ENCODE measurements around the gene GFM1. TPM values are rescaled to one million over a fixed set of nuclear protein-coding genes. Genes with fewer than 3 reads are reported as not detected.

GFM1 gene
- total and polyA plus RNA-seq, 2 of the 13 experiments (the other 11 are each of a cell fraction or from before 2014, with no cell fraction given): 10.5 to 59.0 TPM

- Histone ChIP-seq H3K4me2 (ENCODE audit: low read depth, low read length) (no peak overlapping the region), H3K27me3 (ENCODE audit: control insufficient read depth in 1 of 2, insufficient read depth in 2 of 2, low read length in 2 of 2) (no peaks in the 10 kb centered on the region), H3K9ac (ENCODE audit: insufficient read depth, low read depth, low read length) (no peak overlapping the region), H2AFZ (ENCODE audit: low read length) (no peak overlapping the region), H3K27ac (ENCODE audit: extremely low read length, insufficient read depth, low read length) (no peak overlapping the region), H3K79me2 (ENCODE audit: insufficient read depth, low read length) (no peaks in the 10 kb centered on the region), H3K36me3 (replicated peaks in 1 of 2; ENCODE audit: control insufficient read depth in 1 of 2, insufficient read depth in 2 of 2, low read length in 2 of 2) (no peaks in the 10 kb centered on the region), H3K9me3 (ENCODE audit: low read length) (peaks cover 4% of the 10 kb centered on the region; the same call in 1 of the 2 replicates), H3K4me3 (replicated peaks in 1 of 3; ENCODE audit: insufficient read depth in 1 of 3, low read depth in 2 of 3, low read length in 3 of 3) (no peak overlapping the region), H4K20me1 (ENCODE audit: insufficient read depth, low read length) (no peaks in the 10 kb centered on the region), H3K4me1 (ENCODE audit: insufficient read depth, low read length) (no peaks in the 10 kb centered on the region)
- no peak for ATAC-seq
- DNase-seq (ENCODE audit: low spot score): no peak
- in situ Hi-C loops (cut with HindIII; ENCODE audit: extremely low pct_ligation_motif_present, low pct_unique_long_range_greater_than_20kb): no loop called here
- TF ChIP-seq BRCA1 (CRISPR knock-in tag; IDR thresholded peaks at IDR 0.05) (no peak), ZNF337 (CRISPR knock-in tag; IDR thresholded peaks at IDR 0.05; ENCODE audit: borderline replicate concordance, low read depth) (no peak), ZNF547 (CRISPR knock-in tag; IDR thresholded peaks at IDR 0.05) (no peak)
- POLR2A ChIA-PET: no interaction called here
- no TSS peak for BruUV-seq (replicated peaks)
- 55% methylated on average over 3 of the region's 3 CpGs for WGBS (ENCODE audit: low lambda C conversion rate)
- intact Hi-C loops (cut with micrococcal nuclease; ENCODE audit: unreplicated experiment): no loop called here
- CTCF ChIA-PET (ENCODE audit: low intra/inter-chr PET ratio, low total read pairs): no interaction called here
- no peak for FAIRE-seq
Measured at GRCh38 chr3:158739661-158740060, 95.3 kb downstream of the GFM1 start.

Small RNAs within 50 kb of the gene (small RNA-seq; reads per million reads assigned to genes)
- gene AC025033.1 (ENCODE audit: insufficient read depth in 2 of 3, insufficient read length in 3 of 3, low read depth in 2 of 3, low replicate concordance in 1 of 3) (0 reads per million in 3 experiments), gene AC080013.6 (ENCODE audit: insufficient read depth in 2 of 3, insufficient read length in 3 of 3, low read depth in 2 of 3, low replicate concordance in 1 of 3) (0 reads per million in 3 experiments)

Other genes starting within 250 kb of the GFM1 start
- gene MLF1, start 73.3 kb upstream of the GFM1 start, total RNA-seq (2016; rRNA removed; fragmentation: Illumina TruSeq; extraction: Trizol): 1.0 and 1.9 TPM in 2 replicates
- 0.88 and 1.1 TPM in 2 replicates for gene MLF1, start 73.3 kb upstream of the GFM1 start, polyA plus RNA-seq (2011; rRNA removed)
- gene LXN, start 28.1 kb downstream of the GFM1 start, total RNA-seq (2016; rRNA removed; fragmentation: Illumina TruSeq; extraction: Trizol): not detected in 2 replicates
- not detected in 2 replicates for gene LXN, start 28.1 kb downstream of the GFM1 start, polyA plus RNA-seq (2011; rRNA removed)
- not detected in 2 replicates for gene RARRES1, start 87.9 kb downstream of the GFM1 start, total RNA-seq (2016; rRNA removed; fragmentation: Illumina TruSeq; extraction: Trizol)
- not detected in 2 replicates for gene RARRES1, start 87.9 kb downstream of the GFM1 start, polyA plus RNA-seq (2011; rRNA removed)
- gene MFSD1, start 157.5 kb downstream of the GFM1 start, total RNA-seq (2016; rRNA removed; fragmentation: Illumina TruSeq; extraction: Trizol): 22.2 and 37.9 TPM in 2 replicates
- 14.1 and 17.3 TPM in 2 replicates for gene MFSD1, start 157.5 kb downstream of the GFM1 start, polyA plus RNA-seq (2011; rRNA removed)